Transverse colon (tissue), 3 donors: Measurements from ENCODE around the gene HPCAL1.

Source experiments
- EP300 ChIP-seq: sonication (generic); formaldehyde crosslinking; IDR thresholded peaks from one replicate; pipeline ENCODE4 v1.6.1; 2017; ENCODE audit warnings: antibody characterized with exemption, low read depth
- POLR2A ChIP-seq: fragments of 450-650 bp; IDR thresholded peaks from one replicate; pipeline ENCODE4 v1.6.1; 2016; ENCODE audit warnings: antibody characterized with exemption, mild to moderate bottlenecking, moderate library complexity
- TF ChIP-seq, protein P1 (sequence below), 5 experiments: fragments of 200-600 bp in 3 of 5; fragments of 450-650 bp in 2 of 5; sonication (generic) in 3 of 5; IDR thresholded peaks; 1 replicate in 2 of 5; 2 replicates in 3 of 5; pipeline ENCODE4 v1.5.1; 2016 to 2017; ENCODE audit warnings: antibody characterized with exemption in 5 of 5, inconsistent platforms in 3 of 5, mild to moderate bottlenecking in 2 of 5, moderate library complexity in 1 of 5

GRCh38 chr2:10444463-10444862 lies 141.8 kb downstream of the HPCAL1 start:
- TF ChIP-seq EP300 = no peak
- TF ChIP-seq, protein P1, sequence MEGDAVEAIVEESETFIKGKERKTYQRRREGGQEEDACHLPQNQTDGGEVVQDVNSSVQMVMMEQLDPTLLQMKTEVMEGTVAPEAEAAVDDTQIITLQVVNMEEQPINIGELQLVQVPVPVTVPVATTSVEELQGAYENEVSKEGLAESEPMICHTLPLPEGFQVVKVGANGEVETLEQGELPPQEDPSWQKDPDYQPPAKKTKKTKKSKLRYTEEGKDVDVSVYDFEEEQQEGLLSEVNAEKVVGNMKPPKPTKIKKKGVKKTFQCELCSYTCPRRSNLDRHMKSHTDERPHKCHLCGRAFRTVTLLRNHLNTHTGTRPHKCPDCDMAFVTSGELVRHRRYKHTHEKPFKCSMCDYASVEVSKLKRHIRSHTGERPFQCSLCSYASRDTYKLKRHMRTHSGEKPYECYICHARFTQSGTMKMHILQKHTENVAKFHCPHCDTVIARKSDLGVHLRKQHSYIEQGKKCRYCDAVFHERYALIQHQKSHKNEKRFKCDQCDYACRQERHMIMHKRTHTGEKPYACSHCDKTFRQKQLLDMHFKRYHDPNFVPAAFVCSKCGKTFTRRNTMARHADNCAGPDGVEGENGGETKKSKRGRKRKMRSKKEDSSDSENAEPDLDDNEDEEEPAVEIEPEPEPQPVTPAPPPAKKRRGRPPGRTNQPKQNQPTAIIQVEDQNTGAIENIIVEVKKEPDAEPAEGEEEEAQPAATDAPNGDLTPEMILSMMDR (IDR thresholded peaks at IDR 0.05) = no peak
- TF ChIP-seq POLR2A = no peak
